ENCODE results near the gene NUP107.

NUP107 gene

GRCh38 chr12:68699486-68699885, 12.7 kb downstream of the NUP107 start:
- no peak for DNase-seq
- Histone ChIP-seq H3K36me3 (ENCODE audit: insufficient read depth, low read length) (peaks cover 70% of the 10 kb centered on the region), H2AFZ (ENCODE audit: low read depth, low read length) (no peak overlapping the region), H3K27me3 (ENCODE audit: insufficient read depth, low read length, poor library complexity) (no peaks in the 10 kb centered on the region), H3K9me3 (ENCODE audit: insufficient read depth, low read length, severe bottlenecking) (no peaks in the 10 kb centered on the region), H3K4me1 (ENCODE audit: insufficient read depth, low read length) (no peaks in the 10 kb centered on the region), H4K20me1 (ENCODE audit: insufficient read depth, low read length) (no peaks in the 10 kb centered on the region), H3K4me3 (ENCODE audit: low read depth in 1 of 2, low read length in 2 of 2) (no peak overlapping the region), H3K9ac (ENCODE audit: low read depth, low read length) (no peak overlapping the region), H3K79me2 (ENCODE audit: insufficient read depth, low read length) (no peaks in the 10 kb centered on the region), H3K27ac (ENCODE audit: low read length) (no peak overlapping the region), H3K4me2 (ENCODE audit: insufficient read depth, low read length) (no peak overlapping the region)
- ATAC-seq (ENCODE audit: insufficient read depth, low read depth): no peak
- TF ChIP-seq EZH2 (IDR thresholded peaks at IDR 0.05; ENCODE audit: borderline replicate concordance, low read depth, low read length, severe bottlenecking): no peak

DNA sequence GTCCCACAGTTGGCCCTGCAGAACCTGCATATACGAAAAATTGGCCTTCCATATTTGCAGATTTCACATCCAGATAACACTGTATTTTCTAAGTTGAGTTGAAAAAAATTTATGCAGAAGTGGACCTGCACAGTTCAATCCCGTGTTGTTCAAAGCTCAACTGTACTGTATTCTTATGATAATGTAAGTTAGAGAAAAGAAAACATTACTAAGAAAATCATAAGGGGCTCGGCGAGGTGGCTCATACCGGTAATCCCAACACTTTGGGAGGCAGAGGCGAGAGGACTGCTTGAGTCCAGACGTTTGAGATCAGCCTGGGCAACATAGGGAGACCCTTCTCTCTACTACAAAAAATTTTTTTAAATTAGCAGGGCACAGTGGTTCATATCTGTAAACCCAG, 41.0 kb downstream of the NUP107 start:
- H3K4me3 ChIP-seq (ENCODE audit: low read depth in 1 of 2, low read length in 2 of 2): no peak overlapping the region
- DNase-seq (no peak), ATAC-seq (ENCODE audit: insufficient read depth, low read depth) (no peak)
- no peaks in the 10 kb centered on the region for H3K9me3 ChIP-seq (ENCODE audit: insufficient read depth, low read length, severe bottlenecking)
- H3K9ac ChIP-seq (ENCODE audit: low read depth, low read length): no peak overlapping the region
- no peaks in the 10 kb centered on the region for H4K20me1 ChIP-seq (ENCODE audit: insufficient read depth, low read length)
- H3K4me2 ChIP-seq (ENCODE audit: insufficient read depth, low read length): no peak overlapping the region
- H3K79me2 ChIP-seq (ENCODE audit: insufficient read depth, low read length): no peaks in the 10 kb centered on the region
- no peaks in the 10 kb centered on the region for H3K27me3 ChIP-seq (ENCODE audit: insufficient read depth, low read length, poor library complexity)
- peaks cover 83% of the 10 kb centered on the region for H3K36me3 ChIP-seq (ENCODE audit: insufficient read depth, low read length)
- TF ChIP-seq, protein P1, sequence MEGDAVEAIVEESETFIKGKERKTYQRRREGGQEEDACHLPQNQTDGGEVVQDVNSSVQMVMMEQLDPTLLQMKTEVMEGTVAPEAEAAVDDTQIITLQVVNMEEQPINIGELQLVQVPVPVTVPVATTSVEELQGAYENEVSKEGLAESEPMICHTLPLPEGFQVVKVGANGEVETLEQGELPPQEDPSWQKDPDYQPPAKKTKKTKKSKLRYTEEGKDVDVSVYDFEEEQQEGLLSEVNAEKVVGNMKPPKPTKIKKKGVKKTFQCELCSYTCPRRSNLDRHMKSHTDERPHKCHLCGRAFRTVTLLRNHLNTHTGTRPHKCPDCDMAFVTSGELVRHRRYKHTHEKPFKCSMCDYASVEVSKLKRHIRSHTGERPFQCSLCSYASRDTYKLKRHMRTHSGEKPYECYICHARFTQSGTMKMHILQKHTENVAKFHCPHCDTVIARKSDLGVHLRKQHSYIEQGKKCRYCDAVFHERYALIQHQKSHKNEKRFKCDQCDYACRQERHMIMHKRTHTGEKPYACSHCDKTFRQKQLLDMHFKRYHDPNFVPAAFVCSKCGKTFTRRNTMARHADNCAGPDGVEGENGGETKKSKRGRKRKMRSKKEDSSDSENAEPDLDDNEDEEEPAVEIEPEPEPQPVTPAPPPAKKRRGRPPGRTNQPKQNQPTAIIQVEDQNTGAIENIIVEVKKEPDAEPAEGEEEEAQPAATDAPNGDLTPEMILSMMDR (IDR thresholded peaks at IDR 0.05; ENCODE audit: borderline replicate concordance, extremely low read depth, low read length, poor library complexity, severe bottlenecking): no peak
- TF ChIP-seq EZH2 (IDR thresholded peaks at IDR 0.05; ENCODE audit: borderline replicate concordance, low read depth, low read length, severe bottlenecking): no peak
- no peaks in the 10 kb centered on the region for H3K4me1 ChIP-seq (ENCODE audit: insufficient read depth, low read length)
- H3K27ac ChIP-seq (ENCODE audit: low read length): no peak overlapping the region
- no peak overlapping the region for H2AFZ ChIP-seq (ENCODE audit: low read depth, low read length)

GRCh38 chr12:68733661-68734071, 46.9 kb downstream of the NUP107 start:
- no peak overlapping the region for H3K9ac ChIP-seq (ENCODE audit: low read depth, low read length)
- TF ChIP-seq EZH2 (IDR thresholded peaks at IDR 0.05; ENCODE audit: borderline replicate concordance, low read depth, low read length, severe bottlenecking): no peak
- TF ChIP-seq, protein P1 (IDR thresholded peaks at IDR 0.05; ENCODE audit: borderline replicate concordance, extremely low read depth, low read length, poor library complexity, severe bottlenecking): no peak
- no peak for ATAC-seq (ENCODE audit: insufficient read depth, low read depth)
- H3K9me3 ChIP-seq (ENCODE audit: insufficient read depth, low read length, severe bottlenecking): no peaks in the 10 kb centered on the region
- no peak overlapping the region for H3K4me2 ChIP-seq (ENCODE audit: insufficient read depth, low read length)
- no peaks in the 10 kb centered on the region for H4K20me1 ChIP-seq (ENCODE audit: insufficient read depth, low read length)
- DNase-seq: no peak
- no peak overlapping the region for H3K4me3 ChIP-seq (ENCODE audit: low read depth in 1 of 2, low read length in 2 of 2)
- H3K36me3 ChIP-seq (ENCODE audit: insufficient read depth, low read length): peaks cover 85% of the 10 kb centered on the region
- no peaks in the 10 kb centered on the region for H3K79me2 ChIP-seq (ENCODE audit: insufficient read depth, low read length)
- H3K27ac ChIP-seq (ENCODE audit: low read length): no peak overlapping the region
- no peak overlapping the region for H2AFZ ChIP-seq (ENCODE audit: low read depth, low read length)
- no peaks in the 10 kb centered on the region for H3K27me3 ChIP-seq (ENCODE audit: insufficient read depth, low read length, poor library complexity)
- H3K4me1 ChIP-seq (ENCODE audit: insufficient read depth, low read length): no peaks in the 10 kb centered on the region

GRCh38 chr12:68739891-68740290, 53.1 kb downstream of the NUP107 start:
- Histone ChIP-seq H3K4me3 (ENCODE audit: low read depth in 1 of 2, low read length in 2 of 2) (no peak overlapping the region), H3K4me2 (ENCODE audit: insufficient read depth, low read length) (no peak overlapping the region), H3K4me1 (ENCODE audit: insufficient read depth, low read length) (no peaks in the 10 kb centered on the region), H4K20me1 (ENCODE audit: insufficient read depth, low read length) (no peaks in the 10 kb centered on the region), H3K27me3 (ENCODE audit: insufficient read depth, low read length, poor library complexity) (no peaks in the 10 kb centered on the region), H3K9ac (ENCODE audit: low read depth, low read length) (no peak overlapping the region), H2AFZ (ENCODE audit: low read depth, low read length) (no peak overlapping the region), H3K27ac (ENCODE audit: low read length) (no peak overlapping the region), H3K79me2 (ENCODE audit: insufficient read depth, low read length) (no peaks in the 10 kb centered on the region), H3K36me3 (ENCODE audit: insufficient read depth, low read length) (peaks cover 62% of the 10 kb centered on the region), H3K9me3 (ENCODE audit: insufficient read depth, low read length, severe bottlenecking) (no peaks in the 10 kb centered on the region)
- DNase-seq (no peak), ATAC-seq (ENCODE audit: insufficient read depth, low read depth) (no peak)
- TF ChIP-seq, protein P1 (IDR thresholded peaks at IDR 0.05; ENCODE audit: borderline replicate concordance, extremely low read depth, low read length, poor library complexity, severe bottlenecking): no peak
- no peak for TF ChIP-seq EZH2 (IDR thresholded peaks at IDR 0.05; ENCODE audit: borderline replicate concordance, low read depth, low read length, severe bottlenecking)

Data from DND-41 (cell line).